ENCODE results near the gene FBN3.
A peak's percentile ranks its signal among the peaks of the same experiment; 100 is the strongest.

The FBN3 gene

DNA sequence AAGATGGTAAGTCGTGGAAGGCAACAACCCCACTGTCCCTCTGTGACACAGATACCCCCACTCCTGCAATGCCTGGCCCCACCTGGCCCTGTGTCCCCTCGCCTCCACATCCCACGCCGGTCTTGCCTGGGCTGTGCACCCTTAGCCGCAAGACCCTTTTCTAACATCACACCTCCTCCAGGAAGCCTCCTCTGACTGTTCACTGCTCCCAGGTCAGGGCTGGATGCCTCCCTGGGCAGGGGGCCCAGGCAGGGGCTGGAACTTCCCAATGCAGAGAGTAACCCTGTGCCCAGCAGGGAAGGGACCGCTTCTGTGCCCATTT, 1.3 kb downstream of the FBN3 start:
- no peak for DNase-seq

DNA sequence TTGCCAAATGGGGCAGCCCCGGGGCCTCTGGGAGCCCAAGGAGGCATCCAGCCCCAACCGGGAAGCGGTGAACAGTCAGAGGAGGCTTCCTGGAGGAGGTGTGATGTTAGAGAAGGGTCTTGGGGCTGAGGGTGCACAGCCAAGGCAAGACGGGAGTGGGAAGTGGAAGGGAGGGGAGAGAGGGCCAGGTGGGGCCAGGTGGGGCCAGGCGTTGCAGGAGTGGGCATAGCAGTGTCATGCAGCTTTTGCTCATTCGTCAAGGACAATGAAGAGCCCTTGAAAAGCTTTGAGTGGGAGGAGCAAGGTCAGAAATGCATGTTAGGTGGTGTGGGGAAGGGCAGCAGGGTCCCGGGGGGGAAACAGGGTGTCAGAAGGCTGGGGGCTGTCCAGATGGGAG, 1.8 kb downstream of the FBN3 start:
- DNase-seq = no peak

- no peak for DNase-seq
Observed at GRCh38 chr19:8146877-8147581, 2.4 kb downstream of the FBN3 start.

- DNase-seq = no peak
Observed at GRCh38 chr19:8144273-8144995, 5.0 kb downstream of the FBN3 start.

DNA sequence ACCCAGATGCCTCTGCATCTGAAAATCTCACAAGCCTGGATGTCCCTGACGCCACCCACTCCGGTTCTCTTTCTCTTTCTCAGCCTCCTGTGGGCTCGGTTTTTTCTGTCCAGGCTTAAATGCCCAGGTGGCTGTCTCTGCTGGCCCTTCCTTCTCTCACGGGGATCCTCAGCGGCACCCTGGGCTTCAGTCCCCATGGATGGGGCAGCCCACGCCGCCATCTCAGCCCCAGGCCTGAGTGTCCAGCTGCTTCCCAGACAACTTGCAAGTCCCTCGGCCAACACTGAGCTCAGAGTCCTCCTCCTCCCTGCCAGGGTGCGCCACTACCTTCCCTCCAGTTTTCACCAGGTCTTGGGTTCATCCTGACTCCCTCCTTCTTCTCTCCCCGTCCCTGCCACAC, 6.4 kb downstream of the FBN3 start:
- no peak for DNase-seq

GRCh38 chr19:8142513-8142900, 6.9 kb downstream of the FBN3 start:
- no peak for DNase-seq

DNA sequence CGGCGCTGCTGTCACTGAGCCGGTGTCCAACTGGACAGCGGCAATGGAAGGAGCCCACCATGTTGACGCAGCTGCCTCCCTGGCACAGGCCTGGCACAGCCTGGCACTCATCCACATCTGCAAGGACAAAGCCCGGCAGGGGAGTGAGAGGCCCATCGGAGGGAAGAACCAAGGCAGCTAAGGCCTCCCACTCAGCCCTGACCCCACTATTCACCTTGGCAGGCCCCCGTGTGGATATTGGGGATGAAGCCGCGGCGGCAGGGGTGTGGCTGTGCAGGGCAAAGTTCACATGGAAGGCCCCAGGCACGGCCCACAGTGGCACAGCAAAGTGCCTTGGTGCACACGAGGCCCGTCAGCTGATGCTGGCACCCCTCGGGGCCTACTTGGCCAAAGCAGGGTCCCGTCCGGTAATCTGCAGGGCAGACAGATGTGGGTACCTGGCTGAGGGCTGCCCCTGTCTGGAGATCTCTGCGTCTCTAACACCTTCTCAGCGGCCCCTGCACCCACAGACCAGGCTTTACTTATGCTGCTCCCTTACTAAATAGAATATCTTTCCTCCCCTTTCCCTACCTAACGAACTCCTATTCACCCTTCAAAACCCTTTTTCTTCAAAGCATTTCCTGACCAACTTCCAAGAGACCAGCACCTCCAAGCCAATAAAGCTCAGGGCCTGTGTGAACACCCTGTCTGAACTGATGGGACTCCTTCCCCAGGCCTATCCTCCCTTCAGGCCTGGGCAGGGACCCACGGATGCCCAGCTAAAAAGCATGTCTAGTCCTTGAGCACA, 7.5 kb downstream of the FBN3 start:
- DNase-seq = no peak

- DNase-seq = no peak
Observed at GRCh38 chr19:8138201-8138600, 11.2 kb downstream of the FBN3 start.

GRCh38 chr19:8137425-8137824, 12.0 kb downstream of the FBN3 start:
- no peak for DNase-seq

DNA sequence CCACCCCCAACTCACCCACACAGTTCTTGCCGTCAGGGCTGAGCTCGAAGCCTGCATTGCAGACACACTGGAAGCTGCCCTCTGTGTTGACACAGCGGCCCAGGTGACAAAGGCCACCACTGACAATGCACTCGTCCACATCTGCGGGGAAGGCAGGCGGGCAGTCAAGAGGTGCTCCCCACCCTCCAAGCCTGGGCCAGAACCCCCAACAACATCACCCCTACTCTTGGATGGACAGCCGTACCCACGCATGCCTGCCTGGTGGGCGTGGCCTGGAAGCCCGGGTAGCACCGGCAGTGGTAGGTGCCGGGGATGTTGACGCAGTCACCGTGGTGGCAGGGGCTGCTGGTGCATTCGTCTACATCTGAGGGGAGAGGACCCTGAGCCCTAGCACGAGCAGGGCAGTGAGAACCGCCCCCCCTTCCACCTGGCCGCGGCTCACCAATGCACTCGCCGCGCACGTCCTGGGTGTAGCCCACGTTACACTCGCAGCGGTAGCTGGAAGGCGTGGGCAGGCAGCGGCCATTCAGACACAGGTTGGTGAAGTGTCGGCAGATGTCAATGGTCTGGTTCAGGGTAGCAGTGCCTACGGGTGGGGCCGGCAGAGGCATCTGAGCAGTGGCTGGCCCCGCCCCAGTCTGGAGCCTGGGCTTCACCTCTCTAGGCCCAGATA, 13.3 kb downstream of the FBN3 start:
- no peak for DNase-seq

- DNase-seq = no peak
Observed at GRCh38 chr19:8132858-8133458, 16.4 kb downstream of the FBN3 start.

GRCh38 chr19:8131517-8131916, 17.9 kb downstream of the FBN3 start:
- DNase-seq = no peak

DNA sequence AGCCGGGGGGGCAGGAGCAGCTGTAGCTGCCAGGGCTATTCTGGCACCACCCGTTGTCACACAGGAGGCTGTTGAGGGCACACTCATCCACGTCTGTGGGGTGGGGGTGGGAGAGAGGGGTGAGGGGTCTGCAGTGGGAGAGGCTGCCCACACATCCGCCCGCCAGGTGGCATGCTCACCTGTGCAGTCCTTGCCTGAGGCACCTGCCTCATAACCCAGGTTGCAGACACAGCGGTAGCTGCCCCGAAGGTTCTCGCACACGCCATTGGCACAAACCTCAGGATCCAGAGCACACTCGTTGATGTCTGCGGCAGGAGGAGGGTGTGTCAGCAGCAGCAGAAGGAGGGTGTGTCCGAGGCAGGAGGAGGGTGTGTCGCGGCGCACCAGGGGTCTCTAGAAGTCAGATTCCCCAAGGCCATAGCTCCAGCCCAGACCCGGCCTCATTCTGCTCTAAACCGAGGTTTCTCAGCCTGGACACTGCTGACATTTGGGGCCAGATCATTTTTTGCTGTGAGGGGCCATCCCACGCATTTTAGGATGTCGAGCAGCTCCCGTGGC, 20.3 kb downstream of the FBN3 start:
- DNase-seq = peak in 1 of 2 experiments; percentile 25

DNA sequence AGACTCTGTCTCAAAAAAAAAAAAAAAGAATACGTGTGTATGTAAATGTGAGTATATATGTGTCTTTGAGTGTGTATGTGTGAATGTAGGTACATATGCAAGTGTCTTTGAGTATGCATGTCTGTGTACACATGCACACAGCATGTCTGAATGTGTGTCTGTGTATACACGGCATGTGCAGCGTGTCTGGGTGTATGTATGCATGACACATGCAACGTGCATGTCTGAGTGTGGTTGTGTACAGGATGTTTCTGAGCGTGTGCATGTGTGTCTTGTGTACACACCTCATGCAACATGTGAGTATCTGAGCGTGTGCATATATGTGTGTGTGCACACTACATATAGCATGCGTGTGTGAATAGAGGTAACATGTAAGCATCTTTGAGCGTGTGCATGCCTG, 20.8 kb downstream of the FBN3 start:
- no peak for DNase-seq

DNA sequence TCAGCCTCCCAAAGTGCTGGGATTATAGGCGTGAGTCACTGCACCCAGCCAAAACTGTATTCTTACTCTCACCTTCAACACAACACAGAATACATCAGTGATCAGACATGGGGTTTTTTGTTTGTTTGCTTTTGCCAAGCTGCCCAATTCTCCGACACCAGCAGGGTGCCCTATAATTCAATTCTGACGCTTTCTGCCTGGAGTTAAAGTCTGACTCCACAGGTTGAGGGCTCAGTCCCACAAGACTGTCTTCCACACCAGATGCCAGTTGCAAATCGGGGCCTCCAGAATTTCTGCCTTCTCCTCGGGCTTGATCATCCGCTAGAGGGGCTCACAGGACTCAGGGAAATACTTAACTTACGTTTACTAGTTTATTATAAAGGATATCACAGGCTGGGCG, 22.1 kb downstream of the FBN3 start:
- no peak for DNase-seq

DNA sequence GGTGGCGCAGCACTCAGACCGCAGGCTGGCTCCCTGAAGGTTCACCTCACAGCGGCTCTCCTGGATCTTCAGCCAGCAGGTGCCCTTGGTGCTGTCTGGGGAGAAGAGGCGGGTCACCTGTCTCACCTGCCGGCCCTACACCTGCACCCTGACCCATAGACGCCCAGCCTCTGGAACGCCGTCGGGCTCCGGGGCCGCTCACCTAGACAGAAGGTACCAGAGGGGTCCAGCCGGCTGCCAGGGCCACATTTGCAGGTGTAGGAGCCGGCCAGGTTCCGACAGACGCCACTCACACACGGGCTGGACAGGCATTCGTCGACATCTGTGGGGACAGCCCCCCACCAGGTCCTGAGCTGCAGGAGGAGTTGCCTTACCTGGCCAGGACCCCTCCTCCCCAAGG, 22.9 kb downstream of the FBN3 start:
- DNase-seq = no peak

DNA sequence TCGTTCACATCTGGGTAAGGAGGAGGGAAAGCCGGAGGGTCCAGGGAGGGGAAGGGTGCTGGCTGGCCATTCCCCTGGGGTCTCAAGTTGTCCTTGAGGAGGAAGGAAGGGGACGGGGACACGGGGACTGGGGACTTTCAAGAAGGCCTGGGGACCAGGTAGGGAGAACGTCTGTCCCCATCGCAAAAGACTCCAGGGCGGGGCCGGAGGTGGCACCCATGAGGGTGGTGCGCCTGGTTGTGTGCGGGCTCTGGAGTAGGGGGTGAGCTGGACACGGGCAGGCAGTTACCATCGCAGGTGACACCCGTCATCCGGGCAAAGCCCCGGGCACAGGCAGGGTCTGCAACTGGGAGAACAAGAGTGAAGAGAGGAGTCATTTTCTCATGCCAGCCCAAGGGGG, 23.4 kb downstream of the FBN3 start:
- DNase-seq = no peak

DNA sequence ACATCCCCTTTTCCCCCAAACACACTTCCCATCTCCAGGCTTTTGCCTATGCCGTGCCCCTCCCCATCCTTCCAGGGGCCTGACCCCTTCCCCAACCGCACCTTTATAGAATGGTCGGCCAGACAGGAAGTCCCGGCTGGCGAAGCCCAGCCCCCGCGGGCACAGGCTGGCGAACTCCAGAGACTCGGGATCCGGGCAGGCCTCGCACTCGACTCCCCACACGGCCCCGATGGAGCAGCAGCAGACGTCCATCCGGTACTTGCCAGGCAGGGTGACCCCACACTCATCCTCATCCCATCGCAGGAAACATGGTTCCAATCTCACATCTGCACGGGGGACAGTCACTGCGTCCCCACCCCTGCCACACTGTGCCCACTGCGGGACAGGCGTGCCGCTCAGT, 25.7 kb downstream of the FBN3 start:
- DNase-seq = no peak

- DNase-seq = no peak
Observed at GRCh38 chr19:8120636-8121480, 28.5 kb downstream of the FBN3 start.

DNA sequence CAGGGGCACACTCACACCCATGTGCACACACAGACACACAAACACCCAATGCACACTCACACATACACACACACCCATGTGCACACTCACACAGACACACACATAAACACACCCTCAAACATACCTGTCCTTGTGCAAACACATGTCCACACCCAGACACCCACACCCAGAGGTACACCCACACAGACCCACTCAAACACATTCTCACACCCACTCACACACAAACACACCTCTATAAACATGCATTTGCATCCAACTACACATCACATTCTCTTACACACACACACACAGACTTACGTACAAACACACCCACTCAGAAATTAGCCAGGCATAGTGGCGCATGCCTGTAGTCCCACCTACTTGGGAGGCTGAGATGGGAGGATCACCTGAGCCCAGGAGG, 31.4 kb downstream of the FBN3 start:
- no peak for DNase-seq

DNA sequence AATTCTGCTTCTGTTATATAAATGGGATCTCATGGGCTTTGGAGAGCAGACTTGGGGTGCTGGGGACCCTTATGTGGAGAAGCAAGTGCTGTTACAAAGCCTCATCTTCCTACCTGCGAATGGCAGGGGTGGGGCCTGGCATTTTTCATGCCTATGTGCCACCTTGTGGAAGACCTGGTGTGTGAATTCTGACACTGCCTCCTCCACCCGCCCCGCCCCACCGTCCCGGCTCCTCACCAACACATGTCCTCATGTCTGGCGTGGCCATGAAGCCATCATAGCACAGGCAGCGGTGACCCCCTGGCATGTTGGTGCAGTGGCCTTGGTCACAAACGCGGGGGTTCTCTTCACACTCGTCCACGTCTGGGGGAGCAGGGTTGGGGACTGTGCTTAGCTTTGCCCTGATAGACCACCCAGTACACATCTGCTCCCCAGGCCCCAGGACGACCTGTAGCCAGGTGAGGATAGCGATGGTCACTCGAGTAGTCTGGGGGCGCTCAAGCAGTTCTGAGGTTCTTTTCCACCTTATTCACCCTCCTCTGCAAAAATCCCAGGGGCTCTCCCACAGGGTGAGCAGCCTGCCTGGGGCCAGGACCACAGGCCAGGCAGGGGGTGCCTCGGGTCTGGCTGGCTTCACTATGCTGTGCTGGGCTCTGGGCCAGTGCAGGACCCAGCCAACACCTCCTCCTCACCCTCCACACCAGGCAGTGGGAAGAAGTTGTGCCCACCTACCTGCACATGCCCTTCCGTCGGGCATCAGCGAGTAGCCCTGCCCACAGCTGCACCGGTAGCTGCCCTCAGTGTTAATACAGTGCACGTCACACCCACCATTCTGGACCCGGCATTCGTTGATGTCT, 32.7 kb downstream of the FBN3 start:
- DNase-seq = no peak
